Astrocyte (in vitro differentiated cells and primary cell): ENCODE results near the gene MORN5. TPM values are rescaled to one million over a fixed set of nuclear protein-coding genes. Genes with fewer than 3 reads are reported as not detected.

Experiments used
- DNase-seq: peaks from one replicate; pipeline ENCODE4 v3.0.0-alpha.2; 2010; ENCODE audit warnings: low read depth
- FAIRE-seq: peaks from 2 replicates; lab custom pipeline; 2011; peaks lifted over from hg19 to GRCh38; lab: Jason Lieb, UNC
- H2AFZ ChIP-seq: 2 replicates; pipeline ENCODE4 v1.6.0; 2012; ENCODE audit warnings: low read depth, low read length, inconsistent platforms
- H3K27ac ChIP-seq: 2 replicates; pipeline ENCODE4 v1.5.1; 2011; ENCODE audit warnings: low read depth, low read length, inconsistent platforms
- H3K27me3 ChIP-seq: 2 replicates; pipeline ENCODE4 v1.6.0; 2011; ENCODE audit warnings: low read length, inconsistent platforms; ENCODE audit not compliant: insufficient read depth
- H3K36me3 ChIP-seq: 2 replicates; pipeline ENCODE4 v1.5.1; 2011; ENCODE audit warnings: low read length, inconsistent platforms; ENCODE audit not compliant: insufficient read depth
- H3K4me1 ChIP-seq: 2 replicates; pipeline ENCODE4 v1.5.1; 2011; ENCODE audit warnings: low read length, inconsistent platforms; ENCODE audit not compliant: insufficient read depth
- H3K4me2 ChIP-seq: 2 replicates; pipeline ENCODE4 v1.6.0; 2012; ENCODE audit warnings: low read length, inconsistent platforms
- H3K4me3 ChIP-seq: 2 replicates; pipeline ENCODE4 v1.5.1; 2011; ENCODE audit warnings: low read depth, mild to moderate bottlenecking, low read length, inconsistent platforms; ENCODE audit not compliant: insufficient read depth
- H3K79me2 ChIP-seq: 2 replicates; pipeline ENCODE4 v1.6.0; 2012; ENCODE audit warnings: mild to moderate bottlenecking, low read length, inconsistent platforms; ENCODE audit not compliant: insufficient read depth
- H3K9ac ChIP-seq: 2 replicates; pipeline ENCODE4 v1.6.0; 2012; ENCODE audit warnings: mild to moderate bottlenecking, low read length, inconsistent platforms
- H3K9me3 ChIP-seq: 2 replicates; pipeline ENCODE4 v1.5.1; 2012; ENCODE audit warnings: low read depth, mild to moderate bottlenecking, low read length, inconsistent platforms; ENCODE audit not compliant: insufficient read depth
- H4K20me1 ChIP-seq: 2 replicates; pipeline ENCODE4 v1.6.0; 2012; ENCODE audit warnings: low read length, inconsistent platforms; ENCODE audit not compliant: insufficient read depth
- H3K27ac Mint-ChIP-seq: one replicate; pipeline ENCODE4 v1.8.0; 2021; ENCODE audit warnings: mild to moderate bottlenecking, mixed read lengths; ENCODE audit not compliant: unreplicated experiment
- H3K27me3 Mint-ChIP-seq: one replicate; pipeline ENCODE4 v1.8.0; 2021; ENCODE audit warnings: low read depth, mixed read lengths; ENCODE audit not compliant: unreplicated experiment
- H3K36me3 Mint-ChIP-seq: one replicate; pipeline ENCODE4 v1.8.0; 2021; ENCODE audit warnings: low read depth, mixed read lengths; ENCODE audit not compliant: unreplicated experiment
- H3K4me1 Mint-ChIP-seq: one replicate; pipeline ENCODE4 v1.8.0; 2021; ENCODE audit warnings: low read depth, mixed read lengths; ENCODE audit not compliant: unreplicated experiment
- H3K4me3 Mint-ChIP-seq: one replicate; pipeline ENCODE4 v1.8.0; 2021; ENCODE audit warnings: mild to moderate bottlenecking, moderate library complexity, mixed read lengths; ENCODE audit not compliant: unreplicated experiment
- H3K9me3 Mint-ChIP-seq: one replicate; pipeline ENCODE4 v1.8.0; 2021; ENCODE audit warnings: mild to moderate bottlenecking, mixed read lengths; ENCODE audit not compliant: unreplicated experiment
- EZH2 ChIP-seq: IDR thresholded peaks from 2 replicates; pipeline ENCODE4 v1.6.1; 2012; ENCODE audit warnings: mild to moderate bottlenecking, low read length, inconsistent platforms; ENCODE audit not compliant: insufficient read depth
- total RNA-seq: library from RNA; stranded (reverse); gene quantifications from 2 replicates; pipeline ENCODE4 v1.2.1, GENCODE V29; 2021
- TF ChIP-seq, protein P1 (sequence below): IDR thresholded peaks from 2 replicates; pipeline ENCODE4 v1.5.1; 2011; ENCODE audit warnings: low read depth, mild to moderate bottlenecking, inconsistent platforms, low read length, moderate library complexity; ENCODE audit not compliant: insufficient read depth

The MORN5 gene
- total RNA-seq, 1 donor from 2014 or later: not detected

GRCh38 chr9:122226758-122227574 is 67.3 kb downstream of the MORN5 start:
- Histone ChIP-seq H3K4me3 (no peak overlapping the region), H3K27me3 (peaks cover 90% of the 10 kb centered on the region), H3K27ac (no peak overlapping the region), H3K79me2 (no peaks in the 10 kb centered on the region), H3K9me3 (peaks cover 3% of the 10 kb centered on the region), H3K36me3 (no peaks in the 10 kb centered on the region), H2AFZ (no peak overlapping the region), H4K20me1 (peaks cover under 1% of the 10 kb centered on the region), H3K4me1 (peaks cover 8% of the 10 kb centered on the region), H3K4me2 (no peak overlapping the region), H3K9ac (no peak overlapping the region)
- H3K9me3 Mint-ChIP-seq: peaks cover 14% of the 10 kb centered on the region
- FAIRE-seq: no peak
- H3K27me3 Mint-ChIP-seq: peaks cover 53% of the 10 kb centered on the region
- peak overlapping the region; percentile 38 for H3K27ac Mint-ChIP-seq
- TF ChIP-seq EZH2: peak; percentile 91
- TF ChIP-seq, protein P1, sequence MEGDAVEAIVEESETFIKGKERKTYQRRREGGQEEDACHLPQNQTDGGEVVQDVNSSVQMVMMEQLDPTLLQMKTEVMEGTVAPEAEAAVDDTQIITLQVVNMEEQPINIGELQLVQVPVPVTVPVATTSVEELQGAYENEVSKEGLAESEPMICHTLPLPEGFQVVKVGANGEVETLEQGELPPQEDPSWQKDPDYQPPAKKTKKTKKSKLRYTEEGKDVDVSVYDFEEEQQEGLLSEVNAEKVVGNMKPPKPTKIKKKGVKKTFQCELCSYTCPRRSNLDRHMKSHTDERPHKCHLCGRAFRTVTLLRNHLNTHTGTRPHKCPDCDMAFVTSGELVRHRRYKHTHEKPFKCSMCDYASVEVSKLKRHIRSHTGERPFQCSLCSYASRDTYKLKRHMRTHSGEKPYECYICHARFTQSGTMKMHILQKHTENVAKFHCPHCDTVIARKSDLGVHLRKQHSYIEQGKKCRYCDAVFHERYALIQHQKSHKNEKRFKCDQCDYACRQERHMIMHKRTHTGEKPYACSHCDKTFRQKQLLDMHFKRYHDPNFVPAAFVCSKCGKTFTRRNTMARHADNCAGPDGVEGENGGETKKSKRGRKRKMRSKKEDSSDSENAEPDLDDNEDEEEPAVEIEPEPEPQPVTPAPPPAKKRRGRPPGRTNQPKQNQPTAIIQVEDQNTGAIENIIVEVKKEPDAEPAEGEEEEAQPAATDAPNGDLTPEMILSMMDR: no peak
- H3K4me1 Mint-ChIP-seq: peaks cover 2% of the 10 kb centered on the region
- peaks cover 3% of the 10 kb centered on the region for H3K36me3 Mint-ChIP-seq
- DNase-seq: no peak
- no peak overlapping the region for H3K4me3 Mint-ChIP-seq

DNA sequence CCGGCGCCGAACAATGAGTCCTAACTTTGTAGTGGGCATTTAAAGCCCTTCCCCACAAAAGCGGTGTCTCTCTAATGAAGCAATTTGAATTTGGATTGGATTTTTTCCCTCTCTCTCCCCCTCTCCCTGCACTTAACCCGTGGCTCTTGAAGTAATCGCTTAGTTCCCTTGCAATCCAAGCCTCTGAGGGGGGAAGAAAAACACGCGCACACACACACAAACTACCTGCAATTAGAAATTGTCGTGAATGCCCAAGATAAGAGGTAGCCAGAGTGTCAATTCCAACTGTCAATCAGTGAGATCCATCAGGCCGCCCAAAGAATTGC is 67.8 kb downstream of the MORN5 start:
- peaks cover 3% of the 10 kb centered on the region for H3K36me3 Mint-ChIP-seq
- Histone ChIP-seq H3K36me3 (no peaks in the 10 kb centered on the region), H3K27ac (no peak overlapping the region), H3K4me1 (peaks cover 8% of the 10 kb centered on the region), H3K4me2 (peak overlapping the region; percentile 22), H4K20me1 (no peaks in the 10 kb centered on the region), H3K9me3 (peaks cover 3% of the 10 kb centered on the region), H3K27me3 (peaks cover 86% of the 10 kb centered on the region), H3K4me3 (no peak overlapping the region), H3K79me2 (no peaks in the 10 kb centered on the region), H2AFZ (no peak overlapping the region), H3K9ac (no peak overlapping the region)
- no peak overlapping the region for H3K4me3 Mint-ChIP-seq
- H3K27me3 Mint-ChIP-seq: peaks cover 49% of the 10 kb centered on the region
- FAIRE-seq: no peak
- peaks cover 2% of the 10 kb centered on the region for H3K4me1 Mint-ChIP-seq
- peaks cover 11% of the 10 kb centered on the region for H3K9me3 Mint-ChIP-seq
- no peak for DNase-seq
- no peak overlapping the region for H3K27ac Mint-ChIP-seq
- TF ChIP-seq EZH2: no peak
- TF ChIP-seq, protein P1: no peak

- DNase-seq: no peak
- H3K4me3 ChIP-seq: peak overlapping the region; percentile 33
- H3K4me2 ChIP-seq: peak overlapping the region; percentile 79
- H3K36me3 ChIP-seq: no peaks in the 10 kb centered on the region
- peaks cover 43% of the 10 kb centered on the region for H3K27me3 Mint-ChIP-seq
- H4K20me1 ChIP-seq: no peaks in the 10 kb centered on the region
- H3K36me3 Mint-ChIP-seq: peaks cover 3% of the 10 kb centered on the region
- no peak overlapping the region for H3K9ac ChIP-seq
- FAIRE-seq: no peak
- peak overlapping the region; percentile 50 for H3K4me3 Mint-ChIP-seq
- peaks cover 80% of the 10 kb centered on the region for H3K27me3 ChIP-seq
- peaks cover 3% of the 10 kb centered on the region for H3K9me3 ChIP-seq
- peaks cover 8% of the 10 kb centered on the region for H3K9me3 Mint-ChIP-seq
- H2AFZ ChIP-seq: no peak overlapping the region
- H3K27ac Mint-ChIP-seq: no peak overlapping the region
- no peak overlapping the region for H3K27ac ChIP-seq
- TF ChIP-seq, protein P1: no peak
- TF ChIP-seq EZH2: no peak
- H3K4me1 ChIP-seq: peaks cover 8% of the 10 kb centered on the region
- peaks cover 2% of the 10 kb centered on the region for H3K4me1 Mint-ChIP-seq
- H3K79me2 ChIP-seq: no peaks in the 10 kb centered on the region
Observed at GRCh38 chr9:122228191-122228567, 68.5 kb downstream of the MORN5 start.
